SK-N-SH (cell line): Measurements from ENCODE around the gene TAB2. TPM values are rescaled to one million over a fixed set of nuclear protein-coding genes. Genes with fewer than 3 reads are reported as not detected.

Experiments
- CTCF ChIA-PET: fragments of 300-600, 350-600 bp; formaldehyde crosslinking; extraction: SDS; loops from one replicate; lab custom pipeline; 2021; lab: Yijun Ruan, JAX
- POLR2A ChIA-PET: fragments of 350-600 bp; sonication (Branson Sonifier 250); formaldehyde crosslinking; extraction: SDS; loops from one replicate; lab custom pipeline; 2020; ENCODE audit warnings: antibody characterized with exemption, inconsistent platforms; lab: Yijun Ruan, JAX
- DNase-seq: peaks from one replicate; pipeline ENCODE4 v3.0.0; 2012
- H2AFZ ChIP-seq: fragments of 200-600 bp; sonication (generic); 2 replicates; pipeline ENCODE4 v1.8.1; 2016; ENCODE audit warnings: antibody characterized with exemption, mild to moderate bottlenecking, low read depth
- H3F3A ChIP-seq: fragments of 200-600 bp; sonication (generic); replicated peaks from 2 replicates; pipeline ENCODE3; 2016; ENCODE audit warnings: antibody characterized with exemption, mild to moderate bottlenecking; ENCODE audit not compliant: insufficient read depth
- H3K27ac ChIP-seq, 2 experiments: fragments of 200-500 bp in 1 of 2; fragments of 200-600 bp in 1 of 2; sonication (Bioruptor generic) in 1 of 2; sonication (generic), shearing (Covaris generic) in 1 of 2; 2 replicates each; pipeline versions ENCODE4 v1.5.1 to v1.6.1; 2014 to 2016; ENCODE audit warnings: low read depth in 2 of 2, inconsistent platforms in 1 of 2, low read length in 1 of 2, mild to moderate bottlenecking in 1 of 2, mixed read lengths in 1 of 2
- H3K27me3 ChIP-seq: fragments of 200-600 bp; sonication (generic), shearing (Covaris generic); 2 replicates; pipeline ENCODE4 v1.6.1; 2016; ENCODE audit warnings: mixed run types; ENCODE audit not compliant: insufficient read depth
- H3K36me3 ChIP-seq, 2 experiments: fragments of 200-500 bp in 1 of 2; fragments of 200-600 bp in 1 of 2; sonication (Bioruptor generic) in 1 of 2; sonication (generic) in 1 of 2; replicated peaks in 1 of 2; 2 replicates each; pipeline versions ENCODE3 to v1.5.1; 2014 to 2016; ENCODE audit warnings: low read length in 1 of 2, mild to moderate bottlenecking in 1 of 2; ENCODE audit not compliant: insufficient read depth in 2 of 2, control insufficient read depth in 1 of 2
- H3K4me1 ChIP-seq, 2 experiments: fragments of 200-500 bp in 1 of 2; fragments of 200-600 bp in 1 of 2; sonication (Bioruptor generic) in 1 of 2; sonication (generic), shearing (Covaris generic) in 1 of 2; 2 replicates each; pipeline versions ENCODE4 v1.5.1 to v1.6.1; 2014 to 2016; ENCODE audit warnings: low read depth in 1 of 2, low read length in 1 of 2, mixed run types in 1 of 2; ENCODE audit not compliant: insufficient read depth in 2 of 2, control insufficient read depth in 1 of 2
- H3K4me2 ChIP-seq: fragments of 200-600 bp; sonication (generic), shearing (Covaris generic); 2 replicates; pipeline ENCODE4 v1.6.1; 2017; ENCODE audit warnings: mixed run types
- H3K4me3 ChIP-seq, 2 experiments: fragments of 200-500 bp in 1 of 2; fragments of 200-600 bp in 1 of 2; sonication (Bioruptor generic) in 1 of 2; sonication (generic), shearing (Covaris generic) in 1 of 2; 2 replicates each; pipeline versions ENCODE4 v1.5.1 to v1.8.1; 2014 to 2016; ENCODE audit warnings: low read depth in 2 of 2, inconsistent platforms in 1 of 2, low read length in 1 of 2, mild to moderate bottlenecking in 1 of 2, mixed read lengths in 1 of 2, moderate library complexity in 1 of 2
- H3K79me2 ChIP-seq: fragments of 200-600 bp; sonication (generic); 2 replicates; pipeline ENCODE4 v1.8.1; 2017; ENCODE audit warnings: mild to moderate bottlenecking; ENCODE audit not compliant: insufficient read depth
- H3K9ac ChIP-seq: fragments of 200-600 bp; sonication (generic); 2 replicates; pipeline ENCODE4 v1.6.1; 2017; ENCODE audit warnings: mixed run types
- H3K9me2 ChIP-seq: fragments of 200-600 bp; sonication (generic); 2 replicates; pipeline ENCODE4 v1.6.1; 2017; ENCODE audit warnings: mixed run types
- H3K9me3 ChIP-seq: fragments of 200-600 bp; sonication (generic); 2 replicates; pipeline ENCODE4 v1.6.1; 2017; ENCODE audit warnings: mixed run types, mild to moderate bottlenecking, moderate library complexity
- H4K20me1 ChIP-seq: fragments of 200-600 bp; sonication (generic); 2 replicates; pipeline ENCODE4 v1.6.1; 2017; ENCODE audit warnings: mild to moderate bottlenecking, mixed run types; ENCODE audit not compliant: insufficient read depth
- CHD2 ChIP-seq: fragments of 150-350 bp; IDR thresholded peaks from 2 replicates; pipeline ENCODE4 v1.6.1; 2018; ENCODE audit warnings: low read length; ENCODE audit not compliant: partially characterized antibody
- CTCF ChIP-seq: fragments of 200-600 bp; sonication (generic); IDR thresholded peaks from 2 replicates; pipeline ENCODE4 v1.6.1; 2017; ENCODE audit warnings: antibody characterized with exemption, mild to moderate bottlenecking, moderate library complexity
- ELF1 ChIP-seq: IDR thresholded peaks from 2 replicates; pipeline ENCODE4 v1.4.0; 2012
- EZH2phosphoT487 ChIP-seq: fragments of 200-600 bp; sonication (generic); IDR thresholded peaks from 2 replicates; pipeline ENCODE4 v1.6.1; 2017; ENCODE audit warnings: low read depth, mixed run types, mild to moderate bottlenecking, antibody characterized with exemption, moderate library complexity, borderline replicate concordance
- GABPA ChIP-seq: IDR thresholded peaks from 2 replicates; pipeline ENCODE4 v1.4.0; 2012; ENCODE audit warnings: low read depth, mild to moderate bottlenecking
- GATA2 ChIP-seq: sonication (generic); formaldehyde crosslinking; IDR thresholded peaks from 2 replicates; pipeline ENCODE4 v1.5.0; 2020; ENCODE audit warnings: mild to moderate bottlenecking, missing genetic modification reagents
- IRF3 ChIP-seq: fragments of 150-350 bp; IDR thresholded peaks from 2 replicates; pipeline ENCODE4 v1.6.1; 2016; ENCODE audit warnings: mild to moderate bottlenecking, low read depth, low read length
- MEF2A ChIP-seq: IDR thresholded peaks from 2 replicates; pipeline ENCODE4 v1.4.0; 2012; ENCODE audit warnings: low read depth, borderline replicate concordance
- MXI1 ChIP-seq: IDR thresholded peaks from 2 replicates; pipeline ENCODE4 v1.6.1; 2012; ENCODE audit warnings: mild to moderate bottlenecking, low read depth, low read length, improper control_type of control experiment
- NFIC ChIP-seq: IDR thresholded peaks from 2 replicates; pipeline ENCODE4 v1.4.0; 2012; ENCODE audit warnings: borderline replicate concordance
- NRF1 ChIP-seq: IDR thresholded peaks from 2 replicates; pipeline ENCODE4 v1.6.1; 2012; ENCODE audit warnings: low read depth, mild to moderate bottlenecking, low read length
- POLR2AphosphoS5 ChIP-seq: IDR thresholded peaks from 2 replicates; pipeline ENCODE4 v1.6.1; 2012; ENCODE audit warnings: low read depth, low read length
- RAD21 ChIP-seq: IDR thresholded peaks from 2 replicates; pipeline ENCODE4 v1.6.1; 2012; ENCODE audit warnings: mild to moderate bottlenecking, low read length
- RCOR1 ChIP-seq: fragments of 150-350 bp; IDR thresholded peaks from 2 replicates; pipeline ENCODE4 v1.6.1; 2017; ENCODE audit warnings: antibody characterized with exemption, low read length
- REST ChIP-seq: IDR thresholded peaks from 2 replicates; pipeline ENCODE4 v1.6.1; 2012; ENCODE audit warnings: mild to moderate bottlenecking, low read depth, low read length, moderate library complexity
- RFX5 ChIP-seq: IDR thresholded peaks from 2 replicates; pipeline ENCODE4 v1.6.1; 2012; ENCODE audit warnings: mild to moderate bottlenecking, improper control_type of control experiment, low read length
- RXRA ChIP-seq: IDR thresholded peaks from 2 replicates; pipeline ENCODE4 v1.4.0; 2012; ENCODE audit warnings: low read depth, mild to moderate bottlenecking, borderline replicate concordance
- TCF12 ChIP-seq: IDR thresholded peaks from 2 replicates; pipeline ENCODE4 v1.4.0; 2012
- TEAD4 ChIP-seq: IDR thresholded peaks from 2 replicates; pipeline ENCODE4 v1.4.0; 2012; ENCODE audit warnings: mild to moderate bottlenecking, borderline replicate concordance; ENCODE audit not compliant: insufficient read depth
- WGBS: methylation state at CpG from one replicate; pipeline ENCODE4 v1.1.6; 2017; ENCODE audit warnings: low lambda C conversion rate; 5-methylcytosine and 5-hydroxymethylcytosine counted together
- polyA plus RNA-seq, 3 experiments: library from polyadenylated mRNA; depleted of rRNA; stranded (reverse); fragments of >200 nt; gene quantifications; 2 replicates each; pipeline ENCODE4 v1.2.3, GENCODE V29; 2012

Gene TAB2
- polyA plus RNA-seq, 1 of the 3 experiments (the other 2 are of a cell fraction): 24.4 TPM

GRCh38 chr6:149397384-149397783 is 79.9 kb downstream of the TAB2 start:
- POLR2A ChIA-PET: no interaction called here
- no peaks in the 10 kb centered on the region for H3K9me3 ChIP-seq
- no peaks in the 10 kb centered on the region for H3K27me3 ChIP-seq
- H3K9me2 ChIP-seq: no peaks in the 10 kb centered on the region
- peaks cover 56% of the 10 kb centered on the region for H3K79me2 ChIP-seq
- H3K36me3 ChIP-seq: peaks cover 53 to 81% of the 10 kb centered on the region in 2 experiments
- H3F3A ChIP-seq: peaks cover 4% of the 10 kb centered on the region
- TF ChIP-seq NFIC (no peak), CTCF (no peak), POLR2AphosphoS5 (no peak), RFX5 (no peak), RCOR1 (no peak), CHD2 (no peak), ELF1 (no peak), MEF2A (no peak), RXRA (no peak), GABPA (no peak), GATA2 (CRISPR knock-in tag) (no peak), TEAD4 (no peak), MXI1 (no peak), TCF12 (no peak), EZH2phosphoT487 (no peak), RAD21 (no peak), IRF3 (no peak)
- peaks cover 29% of the 10 kb centered on the region for H4K20me1 ChIP-seq
- CTCF ChIA-PET: interaction anchor here (1.0 to 2.5 kb wide), 3 partner anchors 35 to 369 kb away, joined by 3 to 12 read pairs (median 3); no protein-coding TSS in a partner anchor
- 98% methylated on average over 6 of the region's 6 CpGs for WGBS
- H2AFZ ChIP-seq: no peak overlapping the region
- peaks cover 0 to 5% of the 10 kb centered on the region in 2 experiments; a peak in 2 of 4 replicates for H3K4me1 ChIP-seq
- H3K4me3 ChIP-seq: no peak overlapping the region
- H3K27ac ChIP-seq: no peak overlapping the region
- no peak overlapping the region for H3K9ac ChIP-seq
- H3K4me2 ChIP-seq: no peak overlapping the region
- DNase-seq: no peak

- Histone ChIP-seq H3F3A (peaks cover 4% of the 10 kb centered on the region), H2AFZ (no peak within 1 kb of the TSS), H3K36me3 (peaks cover 65 to 93% of the 10 kb centered on the region in 2 experiments), H3K27ac (no peak within 1 kb of the TSS), H3K4me3 (no peak within 1 kb of the TSS), H3K27me3 (no peaks in the 10 kb centered on the region), H4K20me1 (0 out of 2 replicates have a peak, but pooled peaks cover 3% of the 10 kb centered on the region), H3K9me3 (no peaks in the 10 kb centered on the region), H3K9ac (no peak within 1 kb of the TSS), H3K4me1 (no peaks in the 10 kb centered on the region; a peak in 2 of 4 replicates), H3K9me2 (no peaks in the 10 kb centered on the region), H3K4me2 (no peak within 1 kb of the TSS), H3K79me2 (peaks cover 31% of the 10 kb centered on the region)
- ChIA-PET POLR2A (no interaction called here), CTCF (no interaction called here)
- TF ChIP-seq REST (no peak), ELF1 (no peak), NRF1 (no peak), RFX5 (no peak), CHD2 (no peak)
- WGBS: 99% methylated on average over 9 of the region's 11 CpGs
- no peak for DNase-seq
These were observed 82.5 kb downstream of the TAB2 start, which contains the start of gene SUMO4 for GRCh38 chr6:149400050-149400449. Gene SUMO4, plus strand, starts transcription at chr6:149400262. Its CDS starts 130 bp downstream, at chr6:149400392.
